Effector CD4-positive, alpha-beta T cell (primary cell): ENCODE results near the gene IL4I1.

Experiments used
- DNase-seq: peaks from one replicate; pipeline ENCODE4 v3.0.0-alpha.2; 2020

Gene IL4I1

GRCh38 chr19:49894011-49894664 is 2.5 kb downstream of the IL4I1 start:
- no peak for DNase-seq

GRCh38 chr19:49892716-49893115 is 4.0 kb downstream of the IL4I1 start:
- no peak for DNase-seq

GRCh38 chr19:49891393-49891792 is 5.3 kb downstream of the IL4I1 start:
- DNase-seq, result no peak

- peak; percentile 54 for DNase-seq
Observed at GRCh38 chr19:49890349-49891311, 6.1 kb downstream of the IL4I1 start.

- DNase-seq, result peak; percentile 61
Observed at GRCh38 chr19:49889687-49890348, 6.9 kb downstream of the IL4I1 start.

GRCh38 chr19:49889038-49889686 is 7.5 kb downstream of the IL4I1 start:
- no peak for DNase-seq

- DNase-seq, result no peak
Observed at GRCh38 chr19:49888510-49888824, 8.2 kb downstream of the IL4I1 start.

- no peak for DNase-seq
Observed at GRCh38 chr19:49887665-49888509, 8.8 kb downstream of the IL4I1 start.

- DNase-seq, result no peak
Observed at GRCh38 chr19:49887037-49887664, 9.5 kb downstream of the IL4I1 start.

- DNase-seq, result no peak
Observed at GRCh38 chr19:49884760-49885159, 11.9 kb downstream of the IL4I1 start.

- no peak for DNase-seq
Observed at GRCh38 chr19:49884109-49884508, 12.6 kb downstream of the IL4I1 start.

GRCh38 chr19:49883094-49883493 is 13.6 kb downstream of the IL4I1 start:
- DNase-seq, result no peak

- no peak for DNase-seq
Observed at GRCh38 chr19:49882643-49883042, 14.0 kb downstream of the IL4I1 start.

- DNase-seq, result no peak
Observed at GRCh38 chr19:49881672-49882394, 14.9 kb downstream of the IL4I1 start.

GRCh38 chr19:49881186-49881585 is 15.5 kb downstream of the IL4I1 start:
- DNase-seq, result no peak

GRCh38 chr19:49880162-49880869 is 16.4 kb downstream of the IL4I1 start:
- no peak for DNase-seq

GRCh38 chr19:49879243-49879963 is 17.3 kb downstream of the IL4I1 start:
- DNase-seq, result no peak

- no peak for DNase-seq
Observed at GRCh38 chr19:49878744-49879070, 18.0 kb downstream of the IL4I1 start.

GRCh38 chr19:49877879-49878743 is 18.6 kb downstream of the IL4I1 start:
- DNase-seq, result peak; percentile 98
